NT2/D1 (cell line): Measurements from ENCODE around the gene SHTN1.

Source experiments
- SUZ12 ChIP-seq: IDR thresholded peaks from 2 replicates; pipeline ENCODE4 v1.6.1; 2011; ENCODE audit not compliant: insufficient read length, insufficient read depth; ENCODE audit errors: extremely low read depth
- YY1 ChIP-seq: IDR thresholded peaks from 2 replicates; pipeline ENCODE4 v1.6.1; 2011; ENCODE audit not compliant: insufficient read length, insufficient read depth
- ZNF274 ChIP-seq: IDR thresholded peaks from 2 replicates; pipeline ENCODE4 v1.6.1; 2011; ENCODE audit warnings: mild to moderate bottlenecking, low read depth, low read length

- TF ChIP-seq YY1 = no peak
- TF ChIP-seq ZNF274 = no peak
- TF ChIP-seq SUZ12 = no peak
Measured at GRCh38 chr10:116888380-116889055, 116.5 kb downstream of the SHTN1 start.
